Myocyte (in vitro differentiated cells): ENCODE results near the gene MYO6. TPM values are rescaled to one million over a fixed set of nuclear protein-coding genes. Genes with fewer than 3 reads are reported as not detected.

Experiments
- DNase-seq: peaks from one replicate; pipeline ENCODE4 v3.0.0-alpha.2; 2012; ENCODE audit warnings: low read depth
- total RNA-seq: library from RNA; depleted of rRNA; stranded (reverse); fragments of >200 nt; gene quantifications from 2 replicates; pipeline ENCODE4 v1.2.3, GENCODE V29; 2014

Gene MYO6
- total RNA-seq, 1 donor from 2014 or later = 9.5 TPM

DNA sequence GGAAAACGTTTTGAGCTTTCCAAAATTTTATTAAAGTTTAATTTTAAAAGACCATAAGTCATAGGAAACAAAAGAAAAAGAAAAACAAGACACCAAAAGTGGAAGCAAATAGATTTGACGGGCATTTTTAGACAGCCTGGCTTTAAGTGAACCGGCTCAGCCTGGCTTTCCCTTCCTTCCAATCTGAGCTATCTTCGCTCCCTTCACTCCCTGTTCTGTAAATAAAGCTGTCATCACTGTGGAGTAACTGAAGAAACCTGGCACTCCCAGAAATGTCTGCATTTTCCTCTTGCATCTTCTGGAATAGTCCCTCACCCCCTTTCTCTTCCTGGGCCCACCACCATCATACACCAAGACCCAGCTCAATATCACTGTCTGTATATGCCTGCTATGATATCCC, 191.5 kb downstream of the MYO6 start:
- DNase-seq = no peak

- DNase-seq = no peak
These were observed 192.5 kb downstream of the MYO6 start for GRCh38 chr6:75941509-75941908.

DNA sequence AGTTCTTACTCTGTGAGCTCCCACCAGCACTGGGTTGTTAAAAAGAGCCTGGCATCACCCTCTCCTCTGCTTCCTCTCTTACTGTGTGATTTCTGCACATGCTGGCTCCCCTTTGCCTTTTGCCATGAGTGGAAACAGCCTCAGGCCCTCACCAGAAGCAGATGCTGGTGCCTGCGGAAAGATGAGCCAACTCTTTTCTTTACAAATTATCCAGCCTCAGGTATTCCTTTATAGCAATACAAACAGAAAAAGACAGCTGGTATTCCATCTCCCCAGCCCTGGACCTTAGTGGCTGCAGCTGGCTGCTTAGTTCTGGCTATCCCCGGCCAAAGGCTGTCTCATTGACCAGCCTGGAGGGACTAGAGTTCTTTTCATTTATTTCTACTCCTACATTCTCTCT, 194.3 kb downstream of the MYO6 start:
- DNase-seq = no peak

DNA sequence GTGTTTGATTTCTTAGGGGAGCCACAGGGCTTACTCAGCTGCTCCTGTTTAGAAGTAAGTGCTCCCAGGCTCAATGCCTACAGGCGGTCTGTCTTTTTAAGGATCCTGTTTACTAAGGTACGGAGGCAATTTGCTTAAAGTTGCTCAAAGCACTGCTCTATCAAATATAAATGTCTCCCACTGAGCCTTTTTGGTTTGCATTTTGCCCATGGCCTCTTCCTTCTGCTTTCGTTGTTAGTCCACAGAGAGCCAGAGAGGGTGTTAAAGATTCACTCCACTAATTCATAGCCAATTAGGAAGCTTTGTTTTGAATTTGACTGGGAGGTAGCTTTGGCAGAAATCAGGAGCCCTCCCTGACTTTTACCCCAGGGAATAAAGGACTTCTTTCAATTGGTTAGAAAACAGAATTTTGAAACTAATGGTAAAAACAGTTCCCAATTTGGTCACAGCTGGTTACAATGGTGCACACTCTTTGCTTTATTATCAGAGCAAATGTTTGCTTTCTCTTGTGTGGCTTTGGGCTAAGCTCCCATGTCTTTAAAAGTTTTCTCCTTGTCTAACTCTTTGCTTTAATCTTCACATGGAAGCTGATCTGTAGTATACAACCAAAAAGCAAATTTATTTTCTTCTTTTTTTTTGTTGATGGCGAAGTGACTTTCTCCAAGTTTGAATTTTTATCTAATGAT, 197.2 kb downstream of the MYO6 start:
- DNase-seq = no peak

- DNase-seq = no peak
These were observed 198.9 kb downstream of the MYO6 start for GRCh38 chr6:75947935-75948334.

GRCh38 chr6:75952128-75952527, 203.1 kb downstream of the MYO6 start:
- no peak for DNase-seq

DNA sequence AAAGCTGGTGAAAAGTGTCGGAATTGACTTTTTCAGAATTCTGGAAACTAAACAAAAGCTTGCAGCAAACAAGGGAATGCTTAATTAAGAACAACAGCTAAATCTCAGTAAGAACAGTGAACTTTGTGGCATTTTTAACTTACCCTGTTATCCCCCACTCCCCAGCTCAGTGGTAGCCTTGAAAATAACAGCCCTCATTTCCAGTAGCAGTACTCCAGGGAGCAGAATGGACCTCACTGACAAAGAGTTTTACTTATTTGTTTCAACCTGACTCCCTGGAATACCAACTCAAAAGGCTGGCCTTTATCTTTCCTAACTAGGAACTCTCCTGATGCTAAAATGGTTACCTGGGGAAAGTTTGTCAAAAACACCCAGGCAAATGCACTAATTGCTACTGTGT, 214.5 kb downstream of the MYO6 start:
- DNase-seq = no peak

GRCh38 chr6:75968143-75968542, 219.1 kb downstream of the MYO6 start:
- DNase-seq = no peak

Other genes starting within 250 kb of the MYO6 start
- 64.5 and 72.6 TPM in 2 replicates for gene SENP6, start 147.4 kb upstream of the MYO6 start, total RNA-seq